Dendritic cell treated with granulocyte-macrophage colony-stimulating factor and Interleukin-4, amounts not matched to agents 40 ng/mL and 50 ng/mL, for 4 days (primary cell): ENCODE data around the gene ITGBL1.

Experiments
- H3K27ac Mint-ChIP-seq: one replicate; pipeline ENCODE4 v1.8.0; 2022; ENCODE audit warnings: mild to moderate bottlenecking, mixed read lengths
- H3K27me3 Mint-ChIP-seq: one replicate; pipeline ENCODE4 v1.8.0; 2022; ENCODE audit warnings: mild to moderate bottlenecking, mixed read lengths
- H3K36me3 Mint-ChIP-seq: one replicate; pipeline ENCODE4 v1.8.0; 2022; ENCODE audit warnings: low read depth, mixed read lengths
- H3K4me1 Mint-ChIP-seq: one replicate; pipeline ENCODE4 v1.8.0; 2022; ENCODE audit warnings: low read depth, mixed read lengths
- H3K4me3 Mint-ChIP-seq: one replicate; pipeline ENCODE4 v1.8.0; 2022; ENCODE audit warnings: mild to moderate bottlenecking, moderate library complexity, mixed read lengths
- H3K9me3 Mint-ChIP-seq: one replicate; pipeline ENCODE4 v1.8.0; 2022; ENCODE audit warnings: mixed read lengths
- intact Hi-C: fragments of 100-400 bp; cut with micrococcal nuclease; formaldehyde crosslinking; loops from one replicate; pipeline ENCODE4 v1.15.0; 2022

Gene ITGBL1

DNA sequence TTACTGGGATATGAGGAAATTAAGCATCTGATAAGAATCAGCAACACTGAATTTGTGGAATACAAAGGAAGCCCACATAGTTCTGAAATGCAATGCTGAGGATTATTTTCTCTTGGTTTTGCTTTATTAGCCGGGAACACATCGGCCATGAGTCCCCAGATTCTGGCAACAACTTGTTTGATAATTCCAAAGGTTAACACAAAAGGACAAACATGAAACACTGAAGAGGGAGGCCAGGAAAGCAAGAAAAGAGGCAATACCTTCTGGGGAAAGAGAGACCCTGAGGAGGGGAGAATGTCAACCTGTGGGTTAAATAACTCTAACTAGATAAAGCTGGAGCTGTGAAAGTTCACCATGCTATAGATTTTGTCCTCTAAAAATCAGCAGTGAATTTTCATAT is 285.9 kb downstream of the ITGBL1 start:
- intact Hi-C loops = no loop called here
- Mint-ChIP-seq H3K4me3 (no peak overlapping the region), H3K36me3 (no peaks in the 10 kb centered on the region), H3K27me3 (no peaks in the 10 kb centered on the region), H3K27ac (no peak overlapping the region), H3K9me3 (no peaks in the 10 kb centered on the region), H3K4me1 (no peaks in the 10 kb centered on the region)

DNA sequence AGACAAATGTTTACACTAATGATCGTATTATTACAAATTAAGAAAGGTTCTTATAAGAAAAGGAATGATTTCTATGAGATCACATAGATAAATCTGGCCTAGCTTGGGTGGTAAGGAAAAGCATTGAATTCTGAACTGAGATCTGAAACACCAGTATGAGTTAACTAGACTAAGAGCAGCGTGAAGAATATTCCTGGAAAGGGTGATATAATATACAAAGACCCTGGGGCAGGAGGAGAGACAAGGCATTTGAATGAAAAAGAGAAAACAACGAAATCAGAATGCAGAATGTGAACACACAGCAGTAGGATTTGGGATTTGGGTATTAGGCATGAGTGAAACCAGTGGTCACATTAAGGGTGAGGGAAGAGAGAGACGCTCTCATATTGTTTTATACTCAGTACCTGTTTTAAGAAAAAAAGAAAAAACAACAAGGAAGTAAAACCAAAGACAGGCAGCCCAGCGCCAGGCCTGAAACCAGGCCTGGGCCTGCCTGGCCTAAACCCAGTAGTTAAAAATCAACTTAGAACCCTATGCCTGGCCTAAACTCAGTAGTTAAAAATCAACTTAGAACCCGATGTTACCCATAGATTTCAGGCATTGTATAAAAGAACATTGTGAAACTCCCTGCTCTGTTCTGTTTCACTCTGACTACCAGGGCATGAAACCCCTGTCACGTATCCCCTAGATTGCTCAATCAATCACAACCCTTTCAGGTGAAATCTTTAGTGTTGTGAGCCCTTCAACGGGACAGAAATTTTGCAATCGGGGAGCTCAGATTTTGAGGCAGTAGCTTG is 287.1 kb downstream of the ITGBL1 start:
- Mint-ChIP-seq H3K27me3 (no peaks in the 10 kb centered on the region), H3K9me3 (no peaks in the 10 kb centered on the region), H3K27ac (no peak overlapping the region), H3K4me3 (no peak overlapping the region), H3K36me3 (no peaks in the 10 kb centered on the region), H3K4me1 (no peaks in the 10 kb centered on the region)
- intact Hi-C loops = no loop called here

DNA sequence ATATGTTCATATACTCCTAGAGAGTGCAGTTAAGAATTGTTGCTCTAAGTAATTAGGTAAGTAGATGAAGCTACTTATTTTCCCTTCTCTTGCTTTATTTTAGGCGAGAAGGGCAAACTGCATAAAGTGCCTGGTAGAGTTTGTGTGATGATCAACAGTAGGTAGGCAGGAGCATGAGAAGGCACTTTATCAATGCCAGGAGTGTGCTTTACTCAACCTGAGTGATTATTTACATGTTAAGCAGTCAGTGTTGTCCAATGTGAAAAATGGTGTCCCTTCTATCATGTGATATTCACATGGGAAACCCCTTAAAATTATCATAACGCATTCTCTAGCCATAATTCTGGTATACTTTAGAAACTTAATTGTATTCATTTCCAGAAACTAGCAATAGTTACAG is 294.0 kb downstream of the ITGBL1 start:
- Mint-ChIP-seq H3K27me3 (no peaks in the 10 kb centered on the region), H3K27ac (no peak overlapping the region), H3K36me3 (no peaks in the 10 kb centered on the region), H3K4me3 (no peak overlapping the region), H3K9me3 (no peaks in the 10 kb centered on the region), H3K4me1 (no peaks in the 10 kb centered on the region)
- intact Hi-C loops = no loop called here

DNA sequence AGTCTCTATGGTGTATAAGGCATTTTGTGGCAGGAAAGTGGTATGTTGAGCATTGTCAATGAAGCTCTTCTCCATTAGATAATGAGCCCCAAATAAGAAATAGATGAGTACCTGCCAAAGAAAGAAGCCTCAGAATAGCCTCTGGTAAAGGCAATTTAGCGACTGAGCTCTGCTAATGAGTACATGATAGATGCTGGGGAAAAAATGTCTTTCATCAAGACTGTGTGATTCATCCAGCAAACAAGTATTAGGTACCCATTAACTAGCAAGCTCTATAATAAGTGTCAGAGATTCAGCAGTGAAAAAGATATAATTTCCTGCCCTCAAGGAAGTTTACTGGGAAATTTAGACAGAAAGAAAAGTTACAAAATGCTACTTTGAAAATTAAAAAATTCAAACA is 294.6 kb downstream of the ITGBL1 start:
- intact Hi-C loops = no loop called here
- no peak overlapping the region for H3K27ac Mint-ChIP-seq
- H3K9me3 Mint-ChIP-seq = no peaks in the 10 kb centered on the region
- H3K4me3 Mint-ChIP-seq = no peak overlapping the region
- H3K4me1 Mint-ChIP-seq = no peaks in the 10 kb centered on the region
- no peaks in the 10 kb centered on the region for H3K36me3 Mint-ChIP-seq
- H3K27me3 Mint-ChIP-seq = no peaks in the 10 kb centered on the region

DNA sequence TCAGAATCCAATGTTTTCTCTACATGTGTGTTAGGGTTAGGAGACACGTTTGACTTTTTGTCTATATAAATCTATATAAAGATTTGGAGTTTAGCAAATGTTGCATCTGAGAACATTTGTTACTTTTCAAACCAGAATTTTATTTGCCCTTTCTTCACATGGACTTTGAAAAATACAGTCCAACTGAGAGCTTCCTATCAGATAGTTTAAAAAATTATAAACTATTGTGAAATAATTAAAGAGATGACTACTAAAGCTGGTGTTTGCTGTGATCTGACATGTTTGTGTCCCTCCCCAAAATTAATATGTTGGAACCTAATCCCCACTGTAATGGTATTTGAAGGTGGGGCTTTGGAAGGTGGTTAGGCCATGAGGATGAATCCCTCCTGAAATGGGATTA is 297.1 kb downstream of the ITGBL1 start:
- Mint-ChIP-seq H3K9me3 (no peaks in the 10 kb centered on the region), H3K4me3 (no peak overlapping the region), H3K27ac (no peak overlapping the region), H3K27me3 (no peaks in the 10 kb centered on the region), H3K36me3 (no peaks in the 10 kb centered on the region), H3K4me1 (no peaks in the 10 kb centered on the region)
- intact Hi-C loops = no loop called here

DNA sequence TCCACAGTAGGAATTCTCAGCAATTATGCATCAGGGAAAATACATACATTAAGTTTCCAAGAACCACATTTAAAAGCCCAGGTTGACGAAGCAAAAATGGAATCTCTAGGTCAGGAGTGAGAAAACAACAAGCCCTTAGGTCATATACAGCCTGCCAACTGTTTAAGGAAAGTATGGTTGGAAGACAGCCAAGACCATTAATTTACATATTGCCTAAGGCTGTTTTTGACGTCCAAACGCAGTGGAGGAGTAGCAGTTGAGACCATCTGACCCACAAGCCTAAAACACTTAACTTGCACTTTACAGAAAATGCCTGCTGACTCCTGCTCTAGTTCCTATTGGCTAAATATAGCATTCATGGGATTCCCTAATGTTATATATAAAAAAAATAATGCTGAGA is 299.0 kb downstream of the ITGBL1 start:
- intact Hi-C loops = no loop called here
- no peaks in the 10 kb centered on the region for H3K36me3 Mint-ChIP-seq
- no peaks in the 10 kb centered on the region for H3K9me3 Mint-ChIP-seq
- no peak overlapping the region for H3K4me3 Mint-ChIP-seq
- no peak overlapping the region for H3K27ac Mint-ChIP-seq
- H3K27me3 Mint-ChIP-seq = no peaks in the 10 kb centered on the region
- H3K4me1 Mint-ChIP-seq = no peaks in the 10 kb centered on the region

DNA sequence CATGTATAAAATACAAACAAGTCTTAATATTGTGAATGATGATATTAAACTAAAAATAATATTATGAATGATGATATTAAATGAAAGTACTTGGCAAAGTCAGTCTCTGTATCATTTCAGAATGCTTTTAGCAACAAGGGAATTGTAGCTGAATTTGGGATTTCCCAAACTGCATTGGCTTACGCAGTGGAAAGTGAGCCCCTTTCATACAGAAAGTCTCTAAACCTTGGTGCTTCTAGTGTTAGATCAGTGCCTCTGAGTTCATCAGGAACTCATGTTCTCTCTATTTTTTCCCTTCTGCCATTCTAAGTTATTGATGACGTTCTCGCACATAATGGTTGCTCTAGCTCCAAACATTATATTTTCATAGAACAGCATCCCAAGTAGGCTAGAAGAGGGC is 300.0 kb downstream of the ITGBL1 start:
- Mint-ChIP-seq H3K4me3 (no peak overlapping the region), H3K9me3 (no peaks in the 10 kb centered on the region), H3K4me1 (no peaks in the 10 kb centered on the region), H3K36me3 (no peaks in the 10 kb centered on the region), H3K27ac (no peak overlapping the region), H3K27me3 (no peaks in the 10 kb centered on the region)
- intact Hi-C loops = no loop called here

DNA sequence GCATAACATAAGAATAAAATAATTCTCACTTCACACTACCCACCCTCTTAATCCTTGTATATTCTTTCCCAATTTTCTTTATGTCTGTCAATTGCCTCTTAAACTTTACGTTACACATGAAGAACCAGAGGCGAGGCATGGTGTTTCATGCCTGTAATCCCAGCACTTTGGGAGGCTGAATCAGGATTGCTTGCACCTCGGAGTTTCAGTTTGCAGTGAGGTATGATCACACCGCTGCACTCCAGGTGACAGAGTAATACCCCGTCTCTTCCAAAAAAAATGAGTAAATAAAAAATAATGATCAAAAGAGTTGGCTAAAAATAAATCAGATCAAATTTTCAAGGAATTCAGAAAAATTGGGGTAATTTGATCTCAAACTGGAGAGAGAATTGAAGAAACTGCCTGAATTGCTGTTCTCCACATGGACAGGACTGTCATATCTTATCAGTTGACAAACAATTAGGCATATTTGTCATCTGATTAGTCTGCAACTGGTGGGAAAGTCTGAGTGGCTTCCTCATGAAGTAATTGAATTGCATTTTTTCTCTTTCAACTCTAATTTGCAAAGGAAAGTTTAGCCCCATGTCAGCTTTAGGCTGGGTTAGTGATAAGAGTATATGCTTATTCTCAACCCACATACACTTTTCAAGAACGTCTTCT is 302.9 kb downstream of the ITGBL1 start:
- Mint-ChIP-seq H3K27me3 (no peaks in the 10 kb centered on the region), H3K27ac (no peak overlapping the region), H3K36me3 (no peaks in the 10 kb centered on the region), H3K4me3 (no peak overlapping the region), H3K4me1 (no peaks in the 10 kb centered on the region), H3K9me3 (no peaks in the 10 kb centered on the region)
- intact Hi-C loops = no loop called here

DNA sequence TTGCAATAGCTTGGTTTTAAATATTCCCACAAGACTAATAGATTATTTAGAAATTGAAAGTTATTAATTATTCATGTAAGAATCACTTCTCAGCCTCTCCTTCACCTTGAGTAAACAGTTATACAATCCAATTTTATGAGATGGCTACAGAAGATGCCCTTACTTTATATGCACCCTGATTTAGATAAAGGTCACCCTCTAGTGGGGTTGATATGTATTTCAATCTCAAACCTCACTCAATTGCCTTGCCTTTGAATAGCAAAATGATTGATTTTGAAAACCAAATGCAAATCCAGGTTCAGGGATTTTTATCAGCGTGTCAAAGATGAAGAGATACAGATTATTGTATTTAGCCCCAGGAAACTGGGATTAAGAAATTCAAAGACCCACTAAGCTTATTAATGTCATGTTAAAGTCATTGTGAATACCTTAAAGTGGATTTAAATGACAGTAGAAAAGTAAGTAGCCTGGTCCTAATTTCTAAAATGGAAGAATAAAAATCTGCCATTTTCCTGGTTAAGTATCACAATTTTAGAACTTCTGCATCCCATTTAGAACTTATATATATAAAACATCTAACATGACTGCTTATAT is 305.1 kb downstream of the ITGBL1 start:
- Mint-ChIP-seq H3K36me3 (no peaks in the 10 kb centered on the region), H3K27ac (no peak overlapping the region), H3K4me3 (no peak overlapping the region), H3K27me3 (no peaks in the 10 kb centered on the region), H3K4me1 (no peaks in the 10 kb centered on the region), H3K9me3 (no peaks in the 10 kb centered on the region)
- intact Hi-C loops = no loop called here

DNA sequence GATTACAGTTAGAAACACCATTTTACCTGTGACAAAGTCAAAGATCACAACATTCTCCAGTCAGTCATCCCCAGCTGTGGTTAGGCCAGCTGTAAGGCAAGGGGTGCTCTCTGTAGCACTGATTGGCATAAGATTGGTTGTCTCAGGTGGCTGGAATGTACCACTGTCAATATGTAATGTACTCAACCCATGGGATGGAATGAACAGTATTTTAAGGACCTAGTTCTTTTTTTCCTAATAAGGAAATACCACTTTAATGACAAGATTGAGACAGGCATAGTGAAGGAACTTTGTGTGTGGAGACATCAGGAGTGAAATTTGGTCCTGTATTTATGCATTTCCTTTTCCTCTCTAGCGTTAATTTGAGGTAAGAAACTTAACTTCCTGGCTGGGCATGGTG is 310.7 kb downstream of the ITGBL1 start:
- Mint-ChIP-seq H3K27ac (no peak overlapping the region), H3K9me3 (no peaks in the 10 kb centered on the region), H3K36me3 (no peaks in the 10 kb centered on the region), H3K4me3 (no peak overlapping the region), H3K4me1 (no peaks in the 10 kb centered on the region), H3K27me3 (no peaks in the 10 kb centered on the region)
- intact Hi-C loops = no loop called here
